GM23338 (cell line): ENCODE measurements around the gene TAF4. TPM values are rescaled to one million over a fixed set of nuclear protein-coding genes. Genes with fewer than 3 reads are reported as not detected.

Experiments
- ATAC-seq: fragments of 200-7000 bp; cut with Tn5 transposase; 3 replicates; pipeline ENCODE4 v1.9.1; 2020
- DNase-seq: peaks from one replicate; pipeline ENCODE4 v3.0.0-alpha.2; 2015; ENCODE audit warnings: low spot score
- H2AFZ ChIP-seq: fragments of 200-600 bp; sonication (generic); 2 replicates; pipeline ENCODE4 v1.8.0; 2016; ENCODE audit warnings: antibody characterized with exemption, mild to moderate bottlenecking, moderate library complexity
- H3F3A ChIP-seq: fragments of 200-600 bp; sonication (generic); replicated peaks from 2 replicates; pipeline ENCODE4 v1.8.0; 2017; ENCODE audit warnings: antibody characterized with exemption, mixed run types, low read depth
- H3K27ac ChIP-seq: fragments of 200-600 bp; sonication (generic); 2 replicates; pipeline ENCODE4 v1.6.1; 2016; ENCODE audit warnings: low read depth
- H3K27me3 ChIP-seq: fragments of 200-600 bp; sonication (generic); 2 replicates; pipeline ENCODE4 v1.8.0; 2016; ENCODE audit warnings: mild to moderate bottlenecking, mixed run types, moderate library complexity; ENCODE audit not compliant: insufficient read depth
- H3K36me3 ChIP-seq: fragments of 200-600 bp; sonication (generic); 2 replicates; pipeline ENCODE4 v1.8.0; 2016; ENCODE audit warnings: mild to moderate bottlenecking; ENCODE audit not compliant: insufficient read depth
- H3K4me1 ChIP-seq: fragments of 200-600 bp; sonication (generic); 2 replicates; pipeline ENCODE4 v1.8.0; 2016; ENCODE audit warnings: mild to moderate bottlenecking, moderate library complexity; ENCODE audit not compliant: insufficient read depth
- H3K4me2 ChIP-seq: fragments of 200-600 bp; sonication (generic); 2 replicates; pipeline ENCODE4 v1.7.1; 2017; ENCODE audit warnings: mixed run types
- H3K4me3 ChIP-seq: fragments of 200-600 bp; sonication (generic); 2 replicates; pipeline ENCODE4 v1.6.1; 2016; ENCODE audit warnings: mixed run types
- H3K79me2 ChIP-seq: fragments of 200-600 bp; sonication (generic); replicated peaks from 2 replicates; pipeline ENCODE4 v1.8.0; 2017; ENCODE audit warnings: mild to moderate bottlenecking; ENCODE audit not compliant: insufficient read depth
- H3K9me2 ChIP-seq: fragments of 200-600 bp; sonication (generic); 2 replicates; pipeline ENCODE4 v1.8.0; 2017; ENCODE audit not compliant: insufficient read depth
- H4K20me1 ChIP-seq: fragments of 200-600 bp; sonication (generic); replicated peaks from 2 replicates; pipeline ENCODE4 v1.8.0; 2017; ENCODE audit warnings: mild to moderate bottlenecking; ENCODE audit not compliant: insufficient read depth
- H3K27ac Mint-ChIP-seq: 2 replicates; pipeline ENCODE4 v1.8.0; 2020; ENCODE audit warnings: inconsistent platforms, mild to moderate bottlenecking, moderate library complexity, mixed read lengths
- H3K27me3 Mint-ChIP-seq: 3 replicates; pipeline ENCODE4 v1.8.0; 2022; ENCODE audit warnings: low read depth, mild to moderate bottlenecking, moderate library complexity, mixed read lengths, inconsistent platforms; ENCODE audit not compliant: insufficient read depth, poor library complexity
- H3K36me3 Mint-ChIP-seq: 3 replicates; pipeline ENCODE4 v1.8.0; 2021; ENCODE audit warnings: low read depth, mild to moderate bottlenecking, inconsistent platforms, moderate library complexity, mixed read lengths
- H3K4me1 Mint-ChIP-seq: 3 replicates; pipeline ENCODE4 v1.8.0; 2020; ENCODE audit warnings: mild to moderate bottlenecking, inconsistent platforms, mixed read lengths
- H3K4me3 Mint-ChIP-seq: 3 replicates; pipeline ENCODE4 v1.8.0; 2021; ENCODE audit warnings: moderate library complexity, mild to moderate bottlenecking, inconsistent platforms, mixed read lengths
- H3K9me3 Mint-ChIP-seq: 3 replicates; pipeline ENCODE4 v1.8.0; 2020; ENCODE audit warnings: moderate library complexity, mild to moderate bottlenecking, inconsistent platforms, mixed read lengths
- EZH2phosphoT487 ChIP-seq: fragments of 200-600 bp; sonication (generic); IDR thresholded peaks from one replicate; pipeline ENCODE4 v1.8.1; 2018; ENCODE audit warnings: antibody characterized with exemption; ENCODE audit not compliant: unreplicated experiment
- POLR2AphosphoS5 ChIP-seq: IDR thresholded peaks from 2 replicates; pipeline ENCODE4 v1.6.1; 2016; ENCODE audit warnings: antibody characterized with exemption, low read depth
- STAT1 ChIP-seq: IDR thresholded peaks from one replicate; pipeline ENCODE4 v1.6.1; 2016; ENCODE audit warnings: antibody characterized with exemption; ENCODE audit not compliant: unreplicated experiment
- ZNF114 ChIP-seq: fragments of 250-450 bp; sonication (Bioruptor Pico); IDR thresholded peaks from 2 replicates; pipeline ENCODE4 v1.5.0; 2020; ENCODE audit warnings: mild to moderate bottlenecking, moderate library complexity
- ZNF331 ChIP-seq: fragments of 250-450 bp; sonication (Bioruptor Pico); IDR thresholded peaks from 2 replicates; pipeline ENCODE4 v1.5.0; 2020; ENCODE audit warnings: low read depth, mild to moderate bottlenecking, moderate library complexity
- ZNF462 ChIP-seq: fragments of 250-450 bp; sonication (Bioruptor Pico); IDR thresholded peaks from 2 replicates; pipeline ENCODE4 v1.5.0; 2020; ENCODE audit warnings: mild to moderate bottlenecking, moderate library complexity
- polyA plus RNA-seq: library from polyadenylated mRNA; unstranded; fragments of >200 nt; fragmentation: Nextera tagmentation; extraction: Ambion mirVana; gene quantifications from 2 replicates; pipeline ENCODE4 v1.2.1, GENCODE V29; 2016
- total RNA-seq: library from RNA; depleted of rRNA; stranded (reverse); fragments of >200 nt; shearing (Covaris generic); gene quantifications from 2 replicates; pipeline ENCODE4 v1.2.3, GENCODE V29; 2014
- TF ChIP-seq, protein P1 (sequence below): IDR thresholded peaks from one replicate; pipeline ENCODE4 v1.6.1; 2018; ENCODE audit warnings: antibody characterized with exemption; ENCODE audit not compliant: unreplicated experiment

Gene TAF4
- total and polyA plus RNA-seq, 2 experiments from 2014 or later, result 7.2 to 60.0 TPM

- TF ChIP-seq STAT1 (no peak), POLR2AphosphoS5 (no peak), ZNF462 (CRISPR knock-in tag) (no peak), ZNF331 (no peak)
These were observed 62.7 kb downstream of the TAF4 start (continued) for GRCh38 chr20:62002882-62003480.

- peaks cover 11% of the 10 kb centered on the region for H4K20me1 ChIP-seq
- no peak overlapping the region for H3K27ac ChIP-seq
- Mint-ChIP-seq H3K27me3 (peaks cover 3% of the 10 kb centered on the region), H3K36me3 (peaks cover 82% of the 10 kb centered on the region), H3K27ac (no peak overlapping the region), H3K9me3 (no peaks in the 10 kb centered on the region; the same call in 2 of the 3 replicates), H3K4me3 (no peak overlapping the region), H3K4me1 (no peaks in the 10 kb centered on the region)
- H3F3A ChIP-seq, result no peaks in the 10 kb centered on the region
- ATAC-seq (no peak), DNase-seq (no peak)
- peaks cover 28% of the 10 kb centered on the region for H3K36me3 ChIP-seq
- H3K4me3 ChIP-seq, result no peak overlapping the region
- no peak overlapping the region for H3K4me2 ChIP-seq
- no peaks in the 10 kb centered on the region for H3K27me3 ChIP-seq
- no peak overlapping the region for H2AFZ ChIP-seq
- no peaks in the 10 kb centered on the region for H3K9me2 ChIP-seq
- H3K4me1 ChIP-seq, result no peaks in the 10 kb centered on the region
- H3K79me2 ChIP-seq, result no peaks in the 10 kb centered on the region
- TF ChIP-seq, protein P1, sequence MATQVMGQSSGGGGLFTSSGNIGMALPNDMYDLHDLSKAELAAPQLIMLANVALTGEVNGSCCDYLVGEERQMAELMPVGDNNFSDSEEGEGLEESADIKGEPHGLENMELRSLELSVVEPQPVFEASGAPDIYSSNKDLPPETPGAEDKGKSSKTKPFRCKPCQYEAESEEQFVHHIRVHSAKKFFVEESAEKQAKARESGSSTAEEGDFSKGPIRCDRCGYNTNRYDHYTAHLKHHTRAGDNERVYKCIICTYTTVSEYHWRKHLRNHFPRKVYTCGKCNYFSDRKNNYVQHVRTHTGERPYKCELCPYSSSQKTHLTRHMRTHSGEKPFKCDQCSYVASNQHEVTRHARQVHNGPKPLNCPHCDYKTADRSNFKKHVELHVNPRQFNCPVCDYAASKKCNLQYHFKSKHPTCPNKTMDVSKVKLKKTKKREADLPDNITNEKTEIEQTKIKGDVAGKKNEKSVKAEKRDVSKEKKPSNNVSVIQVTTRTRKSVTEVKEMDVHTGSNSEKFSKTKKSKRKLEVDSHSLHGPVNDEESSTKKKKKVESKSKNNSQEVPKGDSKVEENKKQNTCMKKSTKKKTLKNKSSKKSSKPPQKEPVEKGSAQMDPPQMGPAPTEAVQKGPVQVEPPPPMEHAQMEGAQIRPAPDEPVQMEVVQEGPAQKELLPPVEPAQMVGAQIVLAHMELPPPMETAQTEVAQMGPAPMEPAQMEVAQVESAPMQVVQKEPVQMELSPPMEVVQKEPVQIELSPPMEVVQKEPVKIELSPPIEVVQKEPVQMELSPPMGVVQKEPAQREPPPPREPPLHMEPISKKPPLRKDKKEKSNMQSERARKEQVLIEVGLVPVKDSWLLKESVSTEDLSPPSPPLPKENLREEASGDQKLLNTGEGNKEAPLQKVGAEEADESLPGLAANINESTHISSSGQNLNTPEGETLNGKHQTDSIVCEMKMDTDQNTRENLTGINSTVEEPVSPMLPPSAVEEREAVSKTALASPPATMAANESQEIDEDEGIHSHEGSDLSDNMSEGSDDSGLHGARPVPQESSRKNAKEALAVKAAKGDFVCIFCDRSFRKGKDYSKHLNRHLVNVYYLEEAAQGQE, result no peak
- TF ChIP-seq POLR2AphosphoS5 (no peak), ZNF114 (CRISPR knock-in tag) (no peak), ZNF331 (no peak), EZH2phosphoT487 (no peak)
These were observed 64.4 kb downstream of the TAF4 start for GRCh38 chr20:62001178-62001715.
